ENCODE results near the gene TPRN.

DNA sequence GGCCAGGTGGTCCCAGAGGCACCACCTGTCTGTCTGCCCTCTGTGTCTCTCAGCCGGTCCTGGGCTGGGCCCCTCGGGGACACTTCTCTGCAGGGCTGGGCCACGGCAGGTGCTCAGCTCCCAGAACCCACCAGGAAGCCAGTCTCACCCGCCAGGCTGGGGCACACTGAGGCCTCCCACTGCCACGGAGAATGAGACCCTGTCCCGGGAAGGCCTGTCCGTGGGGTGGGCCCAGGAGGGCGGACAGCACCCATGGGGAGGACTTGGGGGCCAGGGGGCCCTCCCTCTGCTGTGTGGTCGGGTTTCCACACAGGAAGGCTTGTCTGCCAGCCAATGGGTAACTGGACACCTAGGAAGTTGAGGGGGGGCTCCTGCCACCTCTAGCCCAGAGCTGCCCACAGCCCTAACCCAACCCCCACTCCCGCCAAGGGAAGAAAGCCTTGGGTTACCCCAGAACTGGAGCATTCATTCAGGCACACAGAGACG is 36.4 kb upstream of the TPRN start:
- TF ChIP-seq, protein P1, sequence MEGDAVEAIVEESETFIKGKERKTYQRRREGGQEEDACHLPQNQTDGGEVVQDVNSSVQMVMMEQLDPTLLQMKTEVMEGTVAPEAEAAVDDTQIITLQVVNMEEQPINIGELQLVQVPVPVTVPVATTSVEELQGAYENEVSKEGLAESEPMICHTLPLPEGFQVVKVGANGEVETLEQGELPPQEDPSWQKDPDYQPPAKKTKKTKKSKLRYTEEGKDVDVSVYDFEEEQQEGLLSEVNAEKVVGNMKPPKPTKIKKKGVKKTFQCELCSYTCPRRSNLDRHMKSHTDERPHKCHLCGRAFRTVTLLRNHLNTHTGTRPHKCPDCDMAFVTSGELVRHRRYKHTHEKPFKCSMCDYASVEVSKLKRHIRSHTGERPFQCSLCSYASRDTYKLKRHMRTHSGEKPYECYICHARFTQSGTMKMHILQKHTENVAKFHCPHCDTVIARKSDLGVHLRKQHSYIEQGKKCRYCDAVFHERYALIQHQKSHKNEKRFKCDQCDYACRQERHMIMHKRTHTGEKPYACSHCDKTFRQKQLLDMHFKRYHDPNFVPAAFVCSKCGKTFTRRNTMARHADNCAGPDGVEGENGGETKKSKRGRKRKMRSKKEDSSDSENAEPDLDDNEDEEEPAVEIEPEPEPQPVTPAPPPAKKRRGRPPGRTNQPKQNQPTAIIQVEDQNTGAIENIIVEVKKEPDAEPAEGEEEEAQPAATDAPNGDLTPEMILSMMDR (IDR thresholded peaks at IDR 0.05 in 4 of 5, conservative IDR thresholded peaks at IDR 0.05 in 1 of 5): no peak
- no peak for TF ChIP-seq POLR2A (IDR thresholded peaks at IDR 0.05)
